DOHH2 (cell line): ENCODE measurements around the gene PIKFYVE.

Experiments used
- H3F3A ChIP-seq: fragments of 200-600 bp; sonication (generic), shearing (Covaris generic); 2 replicates; pipeline ENCODE4 v1.6.0; 2016; ENCODE audit warnings: antibody characterized with exemption, mild to moderate bottlenecking; ENCODE audit not compliant: control insufficient read depth, insufficient read depth
- H3K27ac ChIP-seq: fragments of 200-600 bp; sonication (generic); 2 replicates; pipeline ENCODE4 v1.5.1; 2014; ENCODE audit warnings: low read depth, mild to moderate bottlenecking, low read length, moderate library complexity
- H3K27me3 ChIP-seq: fragments of 200-600 bp; sonication (generic); 2 replicates; pipeline ENCODE4 v1.6.1; 2014; ENCODE audit warnings: mild to moderate bottlenecking, low read length, mixed read lengths; ENCODE audit not compliant: control insufficient read depth
- H3K36me3 ChIP-seq: fragments of 200-600 bp; sonication (generic); 2 replicates; pipeline ENCODE4 v1.6.1; 2014; ENCODE audit warnings: mild to moderate bottlenecking, low read length, moderate library complexity, mixed read lengths; ENCODE audit not compliant: control insufficient read depth
- H3K4me1 ChIP-seq: fragments of 200-600 bp; sonication (generic); 2 replicates; pipeline ENCODE4 v1.6.1; 2014; ENCODE audit warnings: mild to moderate bottlenecking, low read length, mixed read lengths; ENCODE audit not compliant: control insufficient read depth
- H3K4me2 ChIP-seq: fragments of 200-600 bp; sonication (generic); 2 replicates; pipeline ENCODE4 v1.6.0; 2014; ENCODE audit warnings: mild to moderate bottlenecking, low read length, moderate library complexity
- H3K4me3 ChIP-seq: fragments of 200-600 bp; sonication (generic); 2 replicates; pipeline ENCODE4 v1.5.1; 2014; ENCODE audit warnings: mild to moderate bottlenecking, low read length, mixed read lengths
- H3K79me2 ChIP-seq: fragments of 200-600 bp; sonication (generic); 2 replicates; pipeline ENCODE4 v1.6.1; 2014; ENCODE audit warnings: mild to moderate bottlenecking, low read length, mixed read lengths; ENCODE audit not compliant: control insufficient read depth
- H3K9me2 ChIP-seq: fragments of 200-600 bp; sonication (generic); replicated peaks from 2 replicates; pipeline ENCODE4 v1.6.1; 2014; ENCODE audit warnings: mild to moderate bottlenecking, low read length, mixed read lengths; ENCODE audit not compliant: control insufficient read depth
- H3K9me3 ChIP-seq: fragments of 200-600 bp; sonication (generic); 2 replicates; pipeline ENCODE4 v1.6.1; 2014; ENCODE audit warnings: antibody characterized with exemption, low read length, mixed read lengths; ENCODE audit not compliant: control insufficient read depth, insufficient read depth
- H4K20me1 ChIP-seq: fragments of 200-600 bp; sonication (generic); 2 replicates; pipeline ENCODE4 v1.6.0; 2014; ENCODE audit warnings: low read depth, mild to moderate bottlenecking, antibody characterized with exemption, low read length, moderate library complexity; ENCODE audit not compliant: control insufficient read depth, insufficient read depth
- CTCF ChIP-seq: fragments of 200-600 bp; sonication (generic); IDR thresholded peaks from one replicate; pipeline ENCODE4 v1.5.1; 2014; ENCODE audit warnings: antibody characterized with exemption, mild to moderate bottlenecking, low read depth, low read length; ENCODE audit not compliant: poor library complexity, severe bottlenecking
- EZH2phosphoT487 ChIP-seq: fragments of 200-600 bp; sonication (generic); IDR thresholded peaks from 2 replicates; pipeline ENCODE4 v1.6.1; 2017; ENCODE audit warnings: borderline replicate concordance, mild to moderate bottlenecking, antibody characterized with exemption, low read length, moderate library complexity, mixed read lengths

PIKFYVE gene

GRCh38 chr2:208304157-208304556 is 38.1 kb downstream of the PIKFYVE start:
- H3K4me3 ChIP-seq = no peak overlapping the region
- no peaks in the 10 kb centered on the region for H3K9me2 ChIP-seq
- H3K36me3 ChIP-seq = peaks cover 64% of the 10 kb centered on the region
- H3K27me3 ChIP-seq = no peaks in the 10 kb centered on the region
- no peaks in the 10 kb centered on the region for H3K9me3 ChIP-seq
- H3F3A ChIP-seq = no peaks in the 10 kb centered on the region
- no peaks in the 10 kb centered on the region for H3K79me2 ChIP-seq
- no peaks in the 10 kb centered on the region for H3K4me1 ChIP-seq
- no peaks in the 10 kb centered on the region for H4K20me1 ChIP-seq
- no peak overlapping the region for H3K4me2 ChIP-seq
- TF ChIP-seq CTCF = no peak
- TF ChIP-seq EZH2phosphoT487 = no peak
- H3K27ac ChIP-seq = no peak overlapping the region

- Histone ChIP-seq H3K4me3 (no peak overlapping the region), H3F3A (no peaks in the 10 kb centered on the region), H3K79me2 (no peaks in the 10 kb centered on the region), H3K27me3 (no peaks in the 10 kb centered on the region), H3K9me2 (no peaks in the 10 kb centered on the region), H3K36me3 (peaks cover 63% of the 10 kb centered on the region), H4K20me1 (no peaks in the 10 kb centered on the region), H3K4me2 (no peak overlapping the region), H3K27ac (no peak overlapping the region), H3K4me1 (no peaks in the 10 kb centered on the region), H3K9me3 (no peaks in the 10 kb centered on the region)
- TF ChIP-seq EZH2phosphoT487 (no peak), CTCF (no peak)
These were observed 38.6 kb downstream of the PIKFYVE start for GRCh38 chr2:208304695-208305094.

- Histone ChIP-seq H3K36me3 (peaks cover 48% of the 10 kb centered on the region), H3K9me2 (no peaks in the 10 kb centered on the region), H3K4me3 (no peak overlapping the region), H3K27me3 (no peaks in the 10 kb centered on the region), H3K4me1 (peaks cover 9% of the 10 kb centered on the region), H3F3A (no peaks in the 10 kb centered on the region), H3K9me3 (no peaks in the 10 kb centered on the region), H3K79me2 (no peaks in the 10 kb centered on the region), H3K27ac (no peak overlapping the region), H3K4me2 (no peak overlapping the region), H4K20me1 (no peaks in the 10 kb centered on the region)
- TF ChIP-seq CTCF (no peak), EZH2phosphoT487 (no peak)
These were observed 40.2 kb downstream of the PIKFYVE start for GRCh38 chr2:208306291-208306690.

- Histone ChIP-seq H3K9me3 (no peaks in the 10 kb centered on the region), H3K27ac (no peak overlapping the region), H4K20me1 (no peaks in the 10 kb centered on the region), H3K9me2 (no peaks in the 10 kb centered on the region), H3K27me3 (no peaks in the 10 kb centered on the region), H3F3A (no peaks in the 10 kb centered on the region), H3K4me1 (peaks cover 16% of the 10 kb centered on the region), H3K79me2 (no peaks in the 10 kb centered on the region), H3K36me3 (peaks cover 37% of the 10 kb centered on the region), H3K4me2 (peak overlapping the region; percentile 17), H3K4me3 (peak overlapping the region; percentile 6)
- TF ChIP-seq EZH2phosphoT487 = no peak
- TF ChIP-seq CTCF = no peak
These were observed 45.3 kb downstream of the PIKFYVE start for GRCh38 chr2:208311321-208311720.
